Activated B cell treated with CpG ODN at 0.5 μM for 24 hours (primary cell): Measurements from ENCODE around the gene CSNK2B. TPM values are rescaled to one million over a fixed set of nuclear protein-coding genes. Genes with fewer than 3 reads are reported as not detected.

ENCODE experiments used
- ATAC-seq: fragments of 200-7000 bp; cut with Tn5 transposase; one replicate; pipeline ENCODE4 v1.10.0; 2021; ENCODE audit warnings: low read depth, mild to moderate bottlenecking, moderate library complexity
- CTCF ChIA-PET: fragments of 350-600 bp; sonication (Branson Sonifier 250); formaldehyde crosslinking; loops from one replicate; lab custom pipeline; 2021; ENCODE audit warnings: antibody characterized with exemption; lab: Charles Lee
- POLR2A ChIA-PET: fragments of 350-600 bp; sonication (Branson Sonifier 250); formaldehyde crosslinking; loops from one replicate; lab custom pipeline; 2021; ENCODE audit warnings: antibody characterized with exemption; lab: Charles Lee
- DNase-seq: peaks from one replicate; pipeline ENCODE4 v3.0.0; 2022
- H3K27ac Mint-ChIP-seq: one replicate; pipeline ENCODE4 v1.8.0; 2020; ENCODE audit warnings: mixed read lengths
- H3K27me3 Mint-ChIP-seq: one replicate; pipeline ENCODE4 v1.8.0; 2021; ENCODE audit warnings: mixed read lengths
- H3K36me3 Mint-ChIP-seq: one replicate; pipeline ENCODE4 v1.8.0; 2021; ENCODE audit warnings: low read depth, mixed read lengths
- H3K4me1 Mint-ChIP-seq: one replicate; pipeline ENCODE4 v1.8.0; 2021; ENCODE audit warnings: mixed read lengths
- H3K4me3 Mint-ChIP-seq: one replicate; pipeline ENCODE4 v1.8.0; 2020; ENCODE audit warnings: mild to moderate bottlenecking, mixed read lengths
- H3K9me3 Mint-ChIP-seq: one replicate; pipeline ENCODE4 v1.8.0; 2020; ENCODE audit warnings: mixed read lengths
- intact Hi-C: fragments of 100-400 bp; cut with micrococcal nuclease; formaldehyde crosslinking; loops from one replicate; pipeline ENCODE4 v1.15.1; 2024
- total RNA-seq: library from RNA; stranded (reverse); gene quantifications from 2 replicates; pipeline ENCODE4 v1.2.3, GENCODE V29; 2022
- TF ChIP-seq, protein P1 (sequence below): fragments of 200-600 bp; IDR thresholded peaks from one replicate; pipeline ENCODE4 v1.8.0; 2022; ENCODE audit warnings: antibody characterized with exemption, mild to moderate bottlenecking

The CSNK2B gene
- total RNA-seq, 1 donor from 2014 or later = 191 TPM

DNA sequence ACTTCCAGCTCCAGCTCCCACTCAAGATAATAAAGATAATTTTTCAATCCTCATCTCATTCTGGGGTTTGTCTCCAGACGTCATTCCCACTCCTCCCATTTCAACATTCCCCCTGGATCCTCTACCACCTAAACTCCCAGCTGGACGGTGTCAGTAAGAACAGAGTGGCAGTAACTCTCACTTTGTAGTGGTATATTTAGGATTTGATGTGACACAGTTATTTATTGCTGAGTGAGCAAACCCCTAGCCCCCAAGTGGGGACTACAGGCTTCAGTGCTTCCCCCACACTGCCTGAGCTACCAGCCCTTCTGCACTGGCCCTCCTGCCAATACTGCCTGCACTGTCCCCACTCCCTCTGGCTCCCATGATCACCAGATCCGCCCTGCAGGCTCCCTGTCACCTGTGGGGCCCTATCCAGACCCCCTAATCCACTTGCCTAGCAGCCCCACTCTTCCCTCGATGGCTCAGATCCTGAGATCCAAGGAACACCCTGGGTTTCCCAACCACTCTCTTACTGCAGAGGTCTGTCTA lies 7.7 kb upstream of the CSNK2B start:
- no peak for ATAC-seq
- no peak for DNase-seq
- peaks cover 67% of the 10 kb centered on the region for H3K4me1 Mint-ChIP-seq
- H3K27ac Mint-ChIP-seq = peak overlapping the region; percentile 36
- H3K4me3 Mint-ChIP-seq = peak overlapping the region; percentile 28
- H3K36me3 Mint-ChIP-seq = peaks cover 48% of the 10 kb centered on the region
- intact Hi-C loops = no loop called here
- ChIA-PET CTCF (interaction anchor here (1.3 kb wide), 1 partner anchor 107 kb away, joined by 3 read pairs; no protein-coding TSS in a partner anchor), POLR2A (interaction anchor here (0.5 to 1.2 kb wide), 6 partner anchors 32 to 1879 kb away, joined by 3 to 5 read pairs (median 4); no protein-coding TSS in a partner anchor)
- TF ChIP-seq, protein P1, sequence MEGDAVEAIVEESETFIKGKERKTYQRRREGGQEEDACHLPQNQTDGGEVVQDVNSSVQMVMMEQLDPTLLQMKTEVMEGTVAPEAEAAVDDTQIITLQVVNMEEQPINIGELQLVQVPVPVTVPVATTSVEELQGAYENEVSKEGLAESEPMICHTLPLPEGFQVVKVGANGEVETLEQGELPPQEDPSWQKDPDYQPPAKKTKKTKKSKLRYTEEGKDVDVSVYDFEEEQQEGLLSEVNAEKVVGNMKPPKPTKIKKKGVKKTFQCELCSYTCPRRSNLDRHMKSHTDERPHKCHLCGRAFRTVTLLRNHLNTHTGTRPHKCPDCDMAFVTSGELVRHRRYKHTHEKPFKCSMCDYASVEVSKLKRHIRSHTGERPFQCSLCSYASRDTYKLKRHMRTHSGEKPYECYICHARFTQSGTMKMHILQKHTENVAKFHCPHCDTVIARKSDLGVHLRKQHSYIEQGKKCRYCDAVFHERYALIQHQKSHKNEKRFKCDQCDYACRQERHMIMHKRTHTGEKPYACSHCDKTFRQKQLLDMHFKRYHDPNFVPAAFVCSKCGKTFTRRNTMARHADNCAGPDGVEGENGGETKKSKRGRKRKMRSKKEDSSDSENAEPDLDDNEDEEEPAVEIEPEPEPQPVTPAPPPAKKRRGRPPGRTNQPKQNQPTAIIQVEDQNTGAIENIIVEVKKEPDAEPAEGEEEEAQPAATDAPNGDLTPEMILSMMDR = no peak
- H3K27me3 Mint-ChIP-seq = no peaks in the 10 kb centered on the region
- H3K9me3 Mint-ChIP-seq = no peaks in the 10 kb centered on the region

DNA sequence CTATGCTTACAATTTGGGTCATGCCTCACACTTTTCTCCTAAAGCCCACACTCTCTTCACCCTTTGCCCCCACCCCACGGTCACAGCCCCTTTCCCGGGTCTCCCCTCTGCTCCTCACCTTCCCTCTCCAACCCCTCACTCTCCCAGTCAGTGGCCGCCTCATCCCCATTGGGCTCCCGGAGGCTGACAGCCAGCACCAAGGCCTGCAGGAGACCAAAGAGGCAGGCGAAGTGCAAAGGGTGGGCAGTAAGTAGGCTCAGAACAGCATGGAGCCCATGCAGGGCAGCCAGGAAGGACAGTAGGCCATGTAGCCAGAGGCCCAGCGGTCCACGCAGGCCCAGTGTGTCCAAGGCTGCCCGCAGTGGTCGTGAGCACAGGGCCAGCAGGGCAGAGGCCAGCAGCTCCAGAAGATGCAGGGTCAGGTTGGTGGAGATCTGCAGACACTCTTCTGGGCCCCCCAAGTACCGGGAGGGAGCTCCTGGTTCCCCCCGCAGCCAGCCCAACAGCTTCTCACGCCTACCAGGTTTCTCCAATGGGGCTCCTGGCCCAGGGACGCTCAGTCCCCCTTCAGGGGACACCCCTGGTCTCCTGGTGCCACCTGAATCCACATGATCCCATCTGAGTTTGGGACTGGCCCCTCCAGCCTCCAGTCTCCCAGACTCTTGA lies 6.8 kb upstream of the CSNK2B start:
- H3K27me3 Mint-ChIP-seq = no peaks in the 10 kb centered on the region
- DNase-seq = no peak
- peak overlapping the region; percentile 85 for H3K27ac Mint-ChIP-seq
- peaks cover 57% of the 10 kb centered on the region for H3K36me3 Mint-ChIP-seq
- H3K4me3 Mint-ChIP-seq = peak overlapping the region; percentile 88
- peaks cover 72% of the 10 kb centered on the region for H3K4me1 Mint-ChIP-seq
- intact Hi-C loops = no loop called here
- TF ChIP-seq, protein P1 = no peak
- ChIA-PET POLR2A (interaction anchor here (0.7 to 2.1 kb wide), 4 partner anchors 38 to 535 kb away, joined by 3 to 6 read pairs (median 5); no protein-coding TSS in a partner anchor), CTCF (interaction anchor here (0.6 kb wide), 1 partner anchor 170 kb away, joined by 3 read pairs; no protein-coding TSS in a partner anchor)
- ATAC-seq = no peak
- no peaks in the 10 kb centered on the region for H3K9me3 Mint-ChIP-seq

DNA sequence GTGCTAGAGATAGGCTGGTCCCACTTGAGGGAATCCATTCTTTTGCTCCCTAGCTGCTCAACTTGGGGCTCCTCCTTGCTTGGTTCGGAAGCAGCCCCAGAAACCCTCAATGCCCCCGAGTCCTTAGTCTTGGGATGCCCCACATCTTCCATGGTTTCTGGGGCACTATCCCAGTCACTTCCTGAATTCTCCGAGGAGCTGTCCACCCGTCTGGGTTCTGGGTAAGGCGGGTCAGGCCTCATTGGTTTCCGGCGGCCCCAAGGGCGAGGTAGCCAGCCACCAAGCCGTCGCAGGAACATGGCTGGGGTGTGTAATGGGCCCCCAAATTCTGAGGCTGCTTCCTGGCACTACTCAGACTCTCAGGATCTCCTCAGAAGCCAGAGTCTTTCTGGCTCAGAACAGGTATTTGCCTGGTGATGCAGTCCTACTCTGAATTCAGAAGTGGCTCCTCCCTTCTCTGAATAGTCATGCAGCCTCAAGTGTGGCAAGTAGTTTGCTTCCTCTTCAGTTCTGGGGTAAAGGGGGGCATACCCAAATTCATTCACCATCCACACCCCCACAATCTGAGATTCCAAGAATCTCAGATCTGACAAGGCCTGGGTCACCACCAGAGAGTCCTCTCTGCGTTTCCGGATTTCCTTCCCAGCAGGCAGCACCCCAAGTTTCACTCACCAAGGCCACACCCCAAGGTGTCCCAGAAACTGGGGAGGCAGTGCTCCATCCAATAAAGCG lies 6.1 kb upstream of the CSNK2B start:
- Mint-ChIP-seq H3K27ac (peak overlapping the region; percentile 85), H3K36me3 (peaks cover 64% of the 10 kb centered on the region), H3K4me1 (peaks cover 79% of the 10 kb centered on the region), H3K4me3 (peak overlapping the region; percentile 88), H3K27me3 (no peaks in the 10 kb centered on the region), H3K9me3 (no peaks in the 10 kb centered on the region)
- ChIA-PET CTCF (interaction anchor here (0.7 kb wide), 1 partner anchor 170 kb away, joined by 3 read pairs; no protein-coding TSS in a partner anchor), POLR2A (interaction anchor here (0.6 to 6.2 kb wide), 15 partner anchors 7 to 1284 kb away, joined by 3 to 188 read pairs (median 5); partner anchors contain the start of genes ABHD16A, APOM, BAG6 and DXO)
- intact Hi-C loops = loop anchor here (1.0 to 10.0 kb wide), 3 partner anchors 8 to 515 kb away; partner anchors contain the start of genes AGPAT1, BAG6 and RNF5
- TF ChIP-seq, protein P1 = no peak
- DNase-seq (no peak), ATAC-seq (peak; percentile 27)

DNA sequence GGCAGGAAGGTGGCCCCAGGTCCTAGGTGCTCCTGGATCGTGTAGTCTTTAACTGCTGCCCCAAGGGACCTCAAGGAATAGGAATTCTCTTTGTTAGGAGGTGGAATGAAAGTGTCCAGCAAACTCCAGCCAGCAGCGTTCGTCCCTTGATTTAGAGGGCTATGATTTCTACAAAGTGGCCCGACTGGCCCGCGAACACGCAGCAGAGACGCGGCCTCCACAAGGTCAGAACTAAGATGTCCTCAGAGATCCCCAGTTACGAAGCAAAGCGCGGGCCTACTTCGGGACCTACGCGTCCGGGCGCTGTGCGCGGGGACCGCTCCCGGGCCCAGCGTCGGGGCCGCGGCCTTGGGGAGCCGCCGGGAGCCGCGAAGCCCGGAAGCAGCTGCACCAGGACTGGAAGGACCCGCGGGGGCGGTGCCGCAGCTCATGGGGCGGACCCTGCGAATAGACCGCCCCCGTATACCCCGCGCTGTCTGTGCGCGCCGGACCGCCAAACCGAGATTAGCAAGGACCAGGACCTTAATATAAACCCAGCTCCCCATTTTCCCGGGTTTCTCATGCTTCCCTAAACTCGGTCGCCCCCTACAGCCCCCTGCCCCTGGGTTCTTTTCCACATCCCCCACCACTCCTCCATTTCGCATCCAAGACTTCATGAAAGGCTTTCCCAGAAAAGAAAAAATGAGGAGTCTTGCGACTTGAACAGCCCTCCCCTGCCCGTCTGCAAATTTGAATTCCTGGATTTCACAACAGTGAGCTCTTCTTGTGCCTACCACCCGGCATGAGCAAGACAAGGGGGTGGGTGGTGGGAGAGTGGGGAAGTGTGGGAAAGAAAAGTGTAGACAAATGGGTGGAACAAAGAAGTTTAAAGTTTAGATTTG lies 5.3 kb upstream of the CSNK2B start, which contains the start of gene C6orf47:
TSS of gene C6orf47 (minus strand) at position 398 of the 881 bp plus-strand sequence. CDS start 831 bp downstream, outside the sequence.
- intact Hi-C loops = loop anchor here (1.0 to 10.0 kb wide), 3 partner anchors 8 to 514 kb away; partner anchors contain the start of genes AGPAT1, BAG6 and RNF5
- no peaks in the 10 kb centered on the region for H3K27me3 Mint-ChIP-seq
- DNase-seq (peak; percentile 77), ATAC-seq (peak; percentile 68)
- H3K27ac Mint-ChIP-seq = peak within 1 kb of the TSS; percentile 85
- peak within 1 kb of the TSS; percentile 88 for H3K4me3 Mint-ChIP-seq
- TF ChIP-seq, protein P1 = no peak
- ChIA-PET CTCF (interaction anchor here (0.7 kb wide), 1 partner anchor 169 kb away, joined by 3 read pairs; no protein-coding TSS in a partner anchor), POLR2A (interaction anchor here (0.6 to 6.2 kb wide), 28 partner anchors 7 to 1283 kb away, joined by 3 to 188 read pairs (median 4); partner anchors contain the start of genes ABHD16A, APOM, ATP6V1G2 and BAG6)
- H3K4me1 Mint-ChIP-seq = peaks cover 75% of the 10 kb centered on the region
- H3K9me3 Mint-ChIP-seq = no peaks in the 10 kb centered on the region
- peaks cover 64% of the 10 kb centered on the region for H3K36me3 Mint-ChIP-seq
